SK-N-SH treated with all-trans-retinoic acid at 6 μM for 48 hours (cell line): ENCODE measurements around the gene SOX8.

Experiments used
- BACH2 ChIP-seq: fragments of 250-450 bp; sonication (Bioruptor Pico); IDR thresholded peaks from 2 replicates; pipeline ENCODE4 v1.9.0; 2021; ENCODE audit warnings: mild to moderate bottlenecking, borderline replicate concordance
- ISL1 ChIP-seq: fragments of 250-450 bp; sonication (Bioruptor Pico); IDR thresholded peaks from 2 replicates; pipeline ENCODE4 v2.1.2; 2022; ENCODE audit warnings: mild to moderate bottlenecking, moderate library complexity
- ZFP30 ChIP-seq: fragments of 450-650 bp; formaldehyde crosslinking; IDR thresholded peaks from 2 replicates; pipeline ENCODE4 v1.5.0; 2022; ENCODE audit warnings: mild to moderate bottlenecking, moderate library complexity
- TF ChIP-seq, protein P1 (sequence below): fragments of 250-450 bp; sonication (Bioruptor Pico); IDR thresholded peaks from 2 replicates; pipeline ENCODE4 v1.8.0; 2020; ENCODE audit warnings: mild to moderate bottlenecking, moderate library complexity, borderline replicate concordance

DNA sequence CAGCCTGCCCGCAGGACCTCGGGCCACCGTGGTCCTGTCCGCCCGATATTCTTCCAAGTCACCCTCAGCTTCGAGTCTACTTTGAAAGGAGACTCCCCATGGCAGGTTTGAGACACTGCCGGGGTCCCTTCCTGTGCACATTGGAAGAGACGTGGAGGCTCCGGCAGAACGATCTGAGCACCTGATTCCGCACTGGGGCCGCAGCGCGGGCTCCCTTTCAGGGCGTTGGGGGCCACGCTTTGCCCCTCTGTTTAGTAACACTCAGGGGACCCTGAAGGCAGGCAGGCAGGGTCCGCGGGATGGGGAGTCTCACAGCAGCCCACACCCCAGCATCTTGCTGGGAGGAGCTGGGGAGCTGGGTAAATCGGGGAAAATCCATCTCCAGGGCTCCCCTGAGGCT lies 30.6 kb downstream of the SOX8 start:
- TF ChIP-seq ZFP30 (CRISPR knock-in tag) (no peak), BACH2 (CRISPR knock-in tag) (no peak), ISL1 (CRISPR knock-in tag) (no peak)
- TF ChIP-seq, protein P1, sequence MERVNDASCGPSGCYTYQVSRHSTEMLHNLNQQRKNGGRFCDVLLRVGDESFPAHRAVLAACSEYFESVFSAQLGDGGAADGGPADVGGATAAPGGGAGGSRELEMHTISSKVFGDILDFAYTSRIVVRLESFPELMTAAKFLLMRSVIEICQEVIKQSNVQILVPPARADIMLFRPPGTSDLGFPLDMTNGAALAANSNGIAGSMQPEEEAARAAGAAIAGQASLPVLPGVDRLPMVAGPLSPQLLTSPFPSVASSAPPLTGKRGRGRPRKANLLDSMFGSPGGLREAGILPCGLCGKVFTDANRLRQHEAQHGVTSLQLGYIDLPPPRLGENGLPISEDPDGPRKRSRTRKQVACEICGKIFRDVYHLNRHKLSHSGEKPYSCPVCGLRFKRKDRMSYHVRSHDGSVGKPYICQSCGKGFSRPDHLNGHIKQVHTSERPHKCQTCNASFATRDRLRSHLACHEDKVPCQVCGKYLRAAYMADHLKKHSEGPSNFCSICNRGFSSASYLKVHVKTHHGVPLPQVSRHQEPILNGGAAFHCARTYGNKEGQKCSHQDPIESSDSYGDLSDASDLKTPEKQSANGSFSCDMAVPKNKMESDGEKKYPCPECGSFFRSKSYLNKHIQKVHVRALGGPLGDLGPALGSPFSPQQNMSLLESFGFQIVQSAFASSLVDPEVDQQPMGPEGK, result no peak
